ENCODE results near the gene TBRG1. TPM values are rescaled to one million over a fixed set of nuclear protein-coding genes. Genes with fewer than 3 reads are reported as not detected.

TBRG1 gene
- polyA plus RNA-seq, 1 donor (not counting 4 experiments of a cell fraction or from before 2014, with no cell fraction given) = 40.2 TPM

GRCh38 chr11:124635932-124636331 lies 13.3 kb downstream of the TBRG1 start:
- Histone ChIP-seq H3K9me1 (ENCODE audit: control insufficient read depth, extremely low read depth, insufficient read depth, low read length) (no peaks in the 10 kb centered on the region), H3K9ac (ENCODE audit: control insufficient read depth, extremely low read depth, insufficient read depth, low read length) (no peak overlapping the region), H3K4me3 (ENCODE audit: control insufficient read depth in 2 of 3, extremely low read depth in 1 of 3, insufficient read depth in 2 of 3, low read depth in 1 of 3, low read length in 3 of 3) (no peak overlapping the region), H2AFZ (ENCODE audit: control insufficient read depth, low read length) (no peak overlapping the region), H3K4me1 (ENCODE audit: control insufficient read depth, extremely low read depth, insufficient read depth, low read length) (no peaks in the 10 kb centered on the region), H3K9me3 (ENCODE audit: control insufficient read depth, low read depth, low read length) (peaks cover 4% of the 10 kb centered on the region), H3K79me2 (ENCODE audit: control insufficient read depth, insufficient read depth, low read length) (no peaks in the 10 kb centered on the region), H3K27me3 (ENCODE audit: control insufficient read depth, extremely low read depth, insufficient read depth, low read length) (no peaks in the 10 kb centered on the region), H4K20me1 (ENCODE audit: control insufficient read depth, extremely low read depth, insufficient read depth, low read length) (no peaks in the 10 kb centered on the region), H3K4me2 (ENCODE audit: control insufficient read depth, extremely low read depth, insufficient read depth, low read depth, low read length) (no peak overlapping the region), H3K27ac (ENCODE audit: control insufficient read depth, insufficient read depth, low read length) (no peak overlapping the region), H3K36me3 (ENCODE audit: control insufficient read depth in 2 of 2, extremely low read depth in 1 of 2, insufficient read depth in 2 of 2, low read length in 2 of 2) (peaks cover 21 to 29% of the 10 kb centered on the region in 2 experiments)
- DNase-seq (ENCODE audit: low read depth, low spot score) (no peak), FAIRE-seq (no peak)
- TF ChIP-seq CTCF (optimal IDR thresholded peaks at IDR 0.05 in 1 of 3, IDR thresholded peaks at IDR 0.05 in 1 of 3, conservative IDR thresholded peaks at IDR 0.05 in 1 of 3; ENCODE audit: extremely low read depth in 1 of 3, insufficient read depth in 2 of 3, low read length in 3 of 3) = no peak
- TF ChIP-seq EZH2 (IDR thresholded peaks at IDR 0.05; ENCODE audit: low read length) = no peak
- dilution Hi-C loops (cut with MboI; ENCODE audit: extremely low pct_ligation_motif_present, low sequenced_read_pairs) = no loop called here

DNA sequence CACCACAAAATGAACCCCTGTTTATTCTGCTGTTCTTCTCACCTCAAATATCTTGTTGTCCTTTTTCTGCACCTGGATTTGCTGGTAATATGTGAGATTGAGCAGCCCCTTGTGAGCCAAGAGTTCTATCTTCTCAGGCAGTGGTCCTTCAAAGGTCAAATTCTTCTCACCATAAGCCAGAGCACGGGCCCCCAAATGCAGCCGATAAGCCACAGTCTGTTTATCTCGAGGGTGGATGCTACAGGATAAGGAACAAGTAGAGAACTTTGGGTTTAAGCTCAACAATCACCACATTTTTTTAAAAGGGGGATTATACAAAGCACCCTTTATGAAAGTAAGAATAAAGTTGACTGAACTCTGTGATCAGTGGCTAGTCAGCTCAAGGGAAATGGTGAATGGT lies 15.8 kb downstream of the TBRG1 start:
- Histone ChIP-seq H3K79me2 (ENCODE audit: control insufficient read depth, insufficient read depth, low read length) (no peaks in the 10 kb centered on the region), H3K9me1 (ENCODE audit: control insufficient read depth, extremely low read depth, insufficient read depth, low read length) (no peaks in the 10 kb centered on the region), H3K36me3 (ENCODE audit: control insufficient read depth in 2 of 2, extremely low read depth in 1 of 2, insufficient read depth in 2 of 2, low read length in 2 of 2) (peaks cover 9 to 13% of the 10 kb centered on the region in 2 experiments), H2AFZ (ENCODE audit: control insufficient read depth, low read length) (no peak overlapping the region), H3K4me3 (ENCODE audit: control insufficient read depth in 2 of 3, extremely low read depth in 1 of 3, insufficient read depth in 2 of 3, low read depth in 1 of 3, low read length in 3 of 3) (no peak overlapping the region), H4K20me1 (ENCODE audit: control insufficient read depth, extremely low read depth, insufficient read depth, low read length) (no peaks in the 10 kb centered on the region), H3K4me1 (ENCODE audit: control insufficient read depth, extremely low read depth, insufficient read depth, low read length) (no peaks in the 10 kb centered on the region), H3K9me3 (ENCODE audit: control insufficient read depth, low read depth, low read length) (peaks cover 4% of the 10 kb centered on the region), H3K4me2 (ENCODE audit: control insufficient read depth, extremely low read depth, insufficient read depth, low read depth, low read length) (no peak overlapping the region), H3K27me3 (ENCODE audit: control insufficient read depth, extremely low read depth, insufficient read depth, low read length) (no peaks in the 10 kb centered on the region), H3K9ac (ENCODE audit: control insufficient read depth, extremely low read depth, insufficient read depth, low read length) (no peak overlapping the region), H3K27ac (ENCODE audit: control insufficient read depth, insufficient read depth, low read length) (no peak overlapping the region)
- DNase-seq (ENCODE audit: low read depth, low spot score) (no peak), FAIRE-seq (no peak)
- no peak for TF ChIP-seq CTCF (optimal IDR thresholded peaks at IDR 0.05 in 1 of 3, IDR thresholded peaks at IDR 0.05 in 1 of 3, conservative IDR thresholded peaks at IDR 0.05 in 1 of 3; ENCODE audit: extremely low read depth in 1 of 3, insufficient read depth in 2 of 3, low read length in 3 of 3)
- no peak for TF ChIP-seq EZH2 (IDR thresholded peaks at IDR 0.05; ENCODE audit: low read length)
- dilution Hi-C loops (cut with MboI; ENCODE audit: extremely low pct_ligation_motif_present, low sequenced_read_pairs) = no loop called here

Data from keratinocyte (primary cell).